Fibroblast of lung (primary cell): ENCODE data around the gene FBXL13. TPM values are rescaled to one million over a fixed set of nuclear protein-coding genes. Genes with fewer than 3 reads are reported as not detected.

ENCODE experiments used
- DNase-seq, 2 donors: peaks; one replicate each; pipeline versions ENCODE4 v3.0.0 to v3.0.0-alpha.2; 2010; ENCODE audit warnings: low read depth in 2 of 2
- H2AFZ ChIP-seq: 2 replicates; pipeline ENCODE4 v1.5.1; 2012; ENCODE audit warnings: low read length, control low read depth, inconsistent platforms
- H3K27ac ChIP-seq: 2 replicates; pipeline ENCODE4 v1.5.1; 2011; ENCODE audit warnings: low read length, control low read depth; ENCODE audit not compliant: insufficient read depth
- H3K27me3 ChIP-seq: 2 replicates; pipeline ENCODE4 v1.5.1; 2011; ENCODE audit warnings: mild to moderate bottlenecking, low read length; ENCODE audit not compliant: control insufficient read depth, insufficient read depth
- H3K36me3 ChIP-seq: 2 replicates; pipeline ENCODE4 v1.5.1; 2011; ENCODE audit warnings: low read length; ENCODE audit not compliant: control insufficient read depth, insufficient read depth
- H3K4me1 ChIP-seq: 2 replicates; pipeline ENCODE4 v1.5.1; 2011; ENCODE audit warnings: low read length; ENCODE audit not compliant: control insufficient read depth, insufficient read depth; ENCODE audit errors: extremely low read depth
- H3K4me2 ChIP-seq: 2 replicates; pipeline ENCODE4 v1.5.1; 2011; ENCODE audit warnings: low read length, control low read depth; ENCODE audit not compliant: insufficient read depth; ENCODE audit errors: extremely low read depth
- H3K4me3 ChIP-seq, 4 experiments: fragments of 200-600 bp in 1 of 4; sonication (generic) in 1 of 4; replicated peaks in 1 of 4; 2 replicates each; pipeline ENCODE4 v1.5.1; 2011 to 2016; ENCODE audit warnings: low read length in 4 of 4, low read depth in 3 of 4, mild to moderate bottlenecking in 3 of 4, control low read depth in 2 of 4, inconsistent platforms in 1 of 4, mixed read lengths in 1 of 4; ENCODE audit not compliant: insufficient read depth in 1 of 4; ENCODE audit errors: control extremely low read depth in 1 of 4
- H3K79me2 ChIP-seq: 2 replicates; pipeline ENCODE4 v1.5.1; 2012; ENCODE audit warnings: mild to moderate bottlenecking, low read length, inconsistent platforms; ENCODE audit not compliant: control insufficient read depth, insufficient read depth
- H3K9ac ChIP-seq: 2 replicates; pipeline ENCODE4 v1.5.1; 2011; ENCODE audit warnings: mild to moderate bottlenecking, low read length, control low read depth; ENCODE audit not compliant: insufficient read depth
- H3K9me3 ChIP-seq: 2 replicates; pipeline ENCODE4 v1.5.1; 2012; ENCODE audit warnings: low read depth, low read length; ENCODE audit not compliant: control insufficient read depth, insufficient read depth
- H4K20me1 ChIP-seq: 2 replicates; pipeline ENCODE4 v1.5.1; 2011; ENCODE audit warnings: low read length; ENCODE audit not compliant: control insufficient read depth, insufficient read depth; ENCODE audit errors: extremely low read depth
- EZH2 ChIP-seq: IDR thresholded peaks from 2 replicates; pipeline ENCODE4 v1.5.1; 2012; ENCODE audit warnings: low read length, control low read depth, mild to moderate bottlenecking; ENCODE audit errors: missing control alignments
- polyA plus RNA-seq, 2 donors: library from polyadenylated mRNA; depleted of rRNA in 1 of 2; stranded (reverse) in 1 of 2; unstranded in 1 of 2; fragments of >200 nt; gene quantifications; 2 replicates each; pipeline ENCODE4 v1.2.1, GENCODE V29; 2011 to 2012; ENCODE audit warnings: missing spikeins in 1 of 2
- total RNA-seq: library from RNA; depleted of rRNA; stranded (reverse); fragments of >200 nt; gene quantifications from 2 replicates; pipeline ENCODE4 v1.2.1, GENCODE V29; 2014
- TF ChIP-seq, protein P1 (sequence below), 2 donors: IDR thresholded peaks in 1 of 2; conservative IDR thresholded peaks in 1 of 2; 1 replicate in 1 of 2; 2 replicates in 1 of 2; pipeline ENCODE4 v1.5.1; 2011 to 2012; ENCODE audit warnings: low read length in 2 of 2, control low read depth in 1 of 2, inconsistent platforms in 1 of 2, low read depth in 1 of 2, mild to moderate bottlenecking in 1 of 2

The FBXL13 gene
- total and polyA plus RNA-seq, 2 donors (not counting 1 experiment from before 2014, with no cell fraction given) = 0.41 to 0.66 TPM

DNA sequence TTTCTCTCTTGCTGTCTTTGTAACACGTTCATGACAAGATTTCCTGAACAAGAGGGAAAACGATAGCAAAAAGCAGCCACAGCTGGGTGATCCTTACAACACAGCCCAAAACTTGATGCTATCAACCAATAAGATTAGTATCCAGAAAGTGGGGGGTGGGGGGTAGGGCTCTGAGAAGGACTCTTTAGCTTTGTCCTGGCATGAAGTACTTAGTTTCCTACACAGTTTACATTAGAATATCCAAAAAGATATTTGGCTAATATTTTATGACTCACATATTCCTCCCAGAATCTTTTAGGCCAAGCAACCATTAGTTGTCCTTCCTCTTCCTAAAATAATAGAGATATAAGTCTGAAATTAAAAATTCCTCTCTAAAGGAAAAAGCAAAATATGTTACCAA is 184.7 kb downstream of the FBXL13 start:
- TF ChIP-seq, protein P1, sequence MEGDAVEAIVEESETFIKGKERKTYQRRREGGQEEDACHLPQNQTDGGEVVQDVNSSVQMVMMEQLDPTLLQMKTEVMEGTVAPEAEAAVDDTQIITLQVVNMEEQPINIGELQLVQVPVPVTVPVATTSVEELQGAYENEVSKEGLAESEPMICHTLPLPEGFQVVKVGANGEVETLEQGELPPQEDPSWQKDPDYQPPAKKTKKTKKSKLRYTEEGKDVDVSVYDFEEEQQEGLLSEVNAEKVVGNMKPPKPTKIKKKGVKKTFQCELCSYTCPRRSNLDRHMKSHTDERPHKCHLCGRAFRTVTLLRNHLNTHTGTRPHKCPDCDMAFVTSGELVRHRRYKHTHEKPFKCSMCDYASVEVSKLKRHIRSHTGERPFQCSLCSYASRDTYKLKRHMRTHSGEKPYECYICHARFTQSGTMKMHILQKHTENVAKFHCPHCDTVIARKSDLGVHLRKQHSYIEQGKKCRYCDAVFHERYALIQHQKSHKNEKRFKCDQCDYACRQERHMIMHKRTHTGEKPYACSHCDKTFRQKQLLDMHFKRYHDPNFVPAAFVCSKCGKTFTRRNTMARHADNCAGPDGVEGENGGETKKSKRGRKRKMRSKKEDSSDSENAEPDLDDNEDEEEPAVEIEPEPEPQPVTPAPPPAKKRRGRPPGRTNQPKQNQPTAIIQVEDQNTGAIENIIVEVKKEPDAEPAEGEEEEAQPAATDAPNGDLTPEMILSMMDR (conservative IDR thresholded peaks at IDR 0.05 in 1 of 2, IDR thresholded peaks at IDR 0.05 in 1 of 2; ENCODE audit: low read depth in 1 of 2, low read length in 2 of 2) = no peak
- no peak for TF ChIP-seq EZH2
- Histone ChIP-seq H2AFZ (no peak overlapping the region), H3K4me2 (peak overlapping the region; percentile 20), H3K4me1 (peaks cover 22% of the 10 kb centered on the region), H3K9ac (no peak overlapping the region), H3K79me2 (no peaks in the 10 kb centered on the region), H4K20me1 (no peaks in the 10 kb centered on the region), H3K27me3 (no peaks in the 10 kb centered on the region), H3K36me3 (no peaks in the 10 kb centered on the region), H3K9me3 (no peaks in the 10 kb centered on the region), H3K4me3 (no peak overlapping the region), H3K27ac (peak overlapping the region; percentile 48)
- peak; percentile 10 to 73 for DNase-seq

- Histone ChIP-seq H3K4me2 (no peak overlapping the region), H3K27me3 (no peaks in the 10 kb centered on the region), H3K36me3 (no peaks in the 10 kb centered on the region), H2AFZ (no peak overlapping the region), H3K4me3 (no peak overlapping the region), H3K27ac (no peak overlapping the region), H3K79me2 (no peaks in the 10 kb centered on the region), H3K9ac (no peak overlapping the region), H3K9me3 (no peaks in the 10 kb centered on the region), H3K4me1 (peaks cover 20% of the 10 kb centered on the region), H4K20me1 (no peaks in the 10 kb centered on the region)
- no peak for DNase-seq
- TF ChIP-seq EZH2 = no peak
- TF ChIP-seq, protein P1 (conservative IDR thresholded peaks at IDR 0.05 in 1 of 2, IDR thresholded peaks at IDR 0.05 in 1 of 2; ENCODE audit: low read depth in 1 of 2, low read length in 2 of 2) = no peak
Measured at GRCh38 chr7:102888561-102889233, 185.9 kb downstream of the FBXL13 start.

DNA sequence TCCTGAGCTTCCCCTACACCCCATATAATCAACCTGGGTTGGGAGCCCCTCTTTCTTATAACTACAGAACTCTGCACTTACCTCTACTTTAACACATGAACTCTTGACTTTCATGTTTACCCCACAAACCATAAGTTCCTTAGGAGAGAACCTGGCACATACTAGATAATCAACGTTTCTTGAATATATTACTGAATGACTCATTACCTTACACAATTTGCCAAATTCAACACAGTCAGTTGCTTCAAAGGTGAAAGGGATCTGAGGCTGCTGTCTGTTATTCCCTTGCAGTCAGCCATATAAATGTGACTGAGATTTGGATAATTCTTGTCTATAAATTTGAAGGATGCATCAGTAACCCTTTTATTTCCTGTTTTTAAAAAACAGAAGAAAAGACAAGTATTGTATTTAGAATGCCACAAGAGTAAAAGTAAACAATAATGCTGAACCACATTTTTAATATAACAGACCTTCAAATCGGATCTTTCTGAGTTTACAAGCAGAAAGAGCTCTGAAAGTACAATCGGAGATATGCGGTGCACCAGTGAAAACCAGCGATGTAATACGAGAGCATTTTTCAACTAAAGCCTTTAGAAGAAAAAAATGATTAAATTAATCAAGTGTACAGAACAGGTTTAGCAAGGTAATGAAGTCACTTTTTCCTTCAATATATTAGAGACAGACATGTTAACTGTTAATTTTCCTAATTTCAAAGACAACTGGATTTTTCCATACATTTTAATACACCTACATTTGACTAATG is 191.3 kb downstream of the FBXL13 start:
- H3K4me3 ChIP-seq = no peak overlapping the region
- H3K79me2 ChIP-seq = no peaks in the 10 kb centered on the region
- H2AFZ ChIP-seq = no peak overlapping the region
- H3K4me2 ChIP-seq = no peak overlapping the region
- no peaks in the 10 kb centered on the region for H3K9me3 ChIP-seq
- H4K20me1 ChIP-seq = no peaks in the 10 kb centered on the region
- no peaks in the 10 kb centered on the region for H3K36me3 ChIP-seq
- H3K9ac ChIP-seq = no peak overlapping the region
- H3K4me1 ChIP-seq = no peaks in the 10 kb centered on the region
- peak; percentile 67 to 87 for DNase-seq
- TF ChIP-seq EZH2 = no peak
- TF ChIP-seq, protein P1 (conservative IDR thresholded peaks at IDR 0.05 in 1 of 2, IDR thresholded peaks at IDR 0.05 in 1 of 2; ENCODE audit: low read depth in 1 of 2, low read length in 2 of 2) = no peak
- H3K27me3 ChIP-seq = no peaks in the 10 kb centered on the region
- no peak overlapping the region for H3K27ac ChIP-seq
